Right lung (tissue), 10 donors: ENCODE results near the gene ISYNA1. TPM values are rescaled to one million over a fixed set of nuclear protein-coding genes. Genes with fewer than 3 reads are reported as not detected.

ENCODE experiments used
- DNase-seq, 2 donors: peaks; one replicate each; pipeline ENCODE4 v3.0.0-alpha.2; 2013
- long read RNA-seq, 8 donors: transcript quantifications; one replicate each; lab custom pipeline, GENCODE V29; 2026
- polyA plus RNA-seq, 5 donors: library from polyadenylated mRNA; unstranded; fragments of 120-200 nt; gene quantifications; one replicate each; pipeline versions ENCODE4 v1.2.1 to v1.2.3, GENCODE V29; 2013; ENCODE audit warnings: inconsistent platforms in 1 of 5, low replicate concordance in 1 of 5; ENCODE audit not compliant: insufficient read length in 5 of 5, insufficient read depth in 1 of 5

ISYNA1 gene
- 100 to 1,000 TPM in 3 of 5 donors, 10 to 100 TPM in 2; 87.8 to 211 (median 117) TPM for polyA plus RNA-seq
- long read RNA-seq, donor 1, transcript ISYNA1-209 (3 exons, 696 nt), result minor isoform, 24 of 162 reads
- long read RNA-seq, donor 1, transcript ISYNA1-206 (8 exons, 1,691 nt), result minor isoform, 7 of 162 reads
- long read RNA-seq, donor 1, transcript ISYNA1-201 (11 exons, 2,420 nt), result major isoform, 61 of 162 reads
- long read RNA-seq, donor 1, transcript ISYNA1-204 (9 exons, 2,148 nt), result minor isoform, 7 of 162 reads
- long read RNA-seq, donor 1, partial matches to known transcripts, result 55 of 162 reads
- long read RNA-seq, donor 1, other reads (novel, unspliced or antisense), result 7 of 162 reads
- long read RNA-seq, donor 2, transcript ISYNA1-201 (11 exons, 2,420 nt), result major isoform, 35 of 66 reads
- long read RNA-seq, donor 2, transcript ISYNA1-209 (3 exons, 696 nt), result minor isoform, 9 of 66 reads
- long read RNA-seq, donor 2, partial matches to known transcripts, result 15 of 66 reads
- long read RNA-seq, donor 2, other reads (novel, unspliced or antisense), result 0 of 66 reads
- long read RNA-seq, donor 3, transcript ISYNA1-209 (3 exons, 696 nt), result minor isoform, 18 of 231 reads
- long read RNA-seq, donor 3, transcript ISYNA1-201 (11 exons, 2,420 nt), result major isoform, 33 of 231 reads
- long read RNA-seq, donor 3, partial matches to known transcripts, result 163 of 231 reads
- long read RNA-seq, donor 3, other reads (novel, unspliced or antisense), result 13 of 231 reads
- long read RNA-seq, donor 4, transcript ISYNA1-209 (3 exons, 696 nt), result minor isoform, 12 of 62 reads
- long read RNA-seq, donor 4, transcript ISYNA1-201 (11 exons, 2,420 nt), result major isoform, 31 of 62 reads
- long read RNA-seq, donor 4, partial matches to known transcripts, result 18 of 62 reads
- long read RNA-seq, donor 4, other reads (novel, unspliced or antisense), result 0 of 62 reads
- long read RNA-seq, donor 5, transcript ISYNA1-209 (3 exons, 696 nt), result minor isoform, 14 of 170 reads
- long read RNA-seq, donor 5, transcript ISYNA1-201 (11 exons, 2,420 nt), result major isoform, 40 of 170 reads
- long read RNA-seq, donor 5, partial matches to known transcripts, result 99 of 170 reads
- long read RNA-seq, donor 5, other reads (novel, unspliced or antisense), result 15 of 170 reads
- long read RNA-seq, donor 6, transcript ISYNA1-201 (11 exons, 2,420 nt), result major isoform, 73 of 166 reads
- long read RNA-seq, donor 6, transcript ISYNA1-209 (3 exons, 696 nt), result minor isoform, 20 of 166 reads
- long read RNA-seq, donor 6, partial matches to known transcripts, result 43 of 166 reads
- long read RNA-seq, donor 6, other reads (novel, unspliced or antisense), result 22 of 166 reads
- long read RNA-seq, donor 7, transcript ISYNA1-209 (3 exons, 696 nt), result minor isoform, 34 of 107 reads
- long read RNA-seq, donor 7, transcript ISYNA1-206 (8 exons, 1,691 nt), result minor isoform, 5 of 107 reads
- long read RNA-seq, donor 7, transcript ISYNA1-201 (11 exons, 2,420 nt), result major isoform, 38 of 107 reads
- long read RNA-seq, donor 7, partial matches to known transcripts, result 22 of 107 reads
- long read RNA-seq, donor 7, other reads (novel, unspliced or antisense), result 6 of 107 reads
- long read RNA-seq, donor 8, transcript ISYNA1-201 (11 exons, 2,420 nt), result major isoform, 21 of 34 reads
- long read RNA-seq, donor 8, partial matches to known transcripts, result 12 of 34 reads
- long read RNA-seq, donor 8, other reads (novel, unspliced or antisense), result 0 of 34 reads

- peak in 1 of 2 donors; percentile 46 for DNase-seq
Observed at GRCh38 chr19:18437491-18438330, at the start of gene ISYNA1. Gene ISYNA1, minus strand, starts transcription at chr19:18438133. Its CDS starts 154 bp downstream, at chr19:18437979.

GRCh38 chr19:18486746-18487145 lies 48.8 kb upstream of the ISYNA1 start:
- no peak for DNase-seq

GRCh38 chr19:18484992-18485391 lies 47.1 kb upstream of the ISYNA1 start:
- DNase-seq, result no peak

- no peak for DNase-seq
Observed at GRCh38 chr19:18483119-18483890, 45.4 kb upstream of the ISYNA1 start.

- no peak for DNase-seq
Observed at GRCh38 chr19:18481505-18482222, 43.7 kb upstream of the ISYNA1 start.

- no peak for DNase-seq
Observed at GRCh38 chr19:18480006-18480691, 42.2 kb upstream of the ISYNA1 start.

GRCh38 chr19:18478545-18479311 lies 40.8 kb upstream of the ISYNA1 start:
- DNase-seq, result peak; percentile 51 to 71

GRCh38 chr19:18477974-18478373 lies 40.0 kb upstream of the ISYNA1 start:
- DNase-seq, result no peak

- DNase-seq, result no peak
Observed at GRCh38 chr19:18477042-18477779, 39.3 kb upstream of the ISYNA1 start.

GRCh38 chr19:18476507-18477041 lies 38.6 kb upstream of the ISYNA1 start:
- no peak for DNase-seq

GRCh38 chr19:18475762-18476331 lies 37.9 kb upstream of the ISYNA1 start:
- no peak for DNase-seq

GRCh38 chr19:18475004-18475453 lies 37.1 kb upstream of the ISYNA1 start:
- no peak for DNase-seq

GRCh38 chr19:18474366-18474887 lies 36.5 kb upstream of the ISYNA1 start:
- no peak for DNase-seq

GRCh38 chr19:18473706-18474087 lies 35.8 kb upstream of the ISYNA1 start:
- no peak for DNase-seq
